RCC 7860 (cell line): ENCODE data around the gene FKBP5.

ENCODE experiments used
- DNase-seq: peaks from one replicate; pipeline ENCODE4 v3.0.0-alpha.2; 2015; ENCODE audit warnings: low spot score
- FAIRE-seq: peaks from 2 replicates; lab custom pipeline; 2012; peaks lifted over from hg19 to GRCh38; lab: Jason Lieb, UNC

FKBP5 gene

GRCh38 chr6:35668096-35668495 is 20.6 kb downstream of the FKBP5 start:
- DNase-seq: no peak
- no peak for FAIRE-seq

GRCh38 chr6:35665573-35665972 is 23.1 kb downstream of the FKBP5 start:
- no peak for FAIRE-seq
- no peak for DNase-seq

GRCh38 chr6:35664945-35665344 is 23.8 kb downstream of the FKBP5 start:
- FAIRE-seq (no peak), DNase-seq (no peak)

- peak; percentile 24 for DNase-seq
- FAIRE-seq: peak; percentile 59
These were observed 25.1 kb downstream of the FKBP5 start for GRCh38 chr6:35663447-35664235.

- FAIRE-seq (no peak), DNase-seq (no peak)
These were observed 25.7 kb downstream of the FKBP5 start for GRCh38 chr6:35662999-35663398.

GRCh38 chr6:35654883-35655282 is 33.8 kb downstream of the FKBP5 start:
- FAIRE-seq (no peak), DNase-seq (no peak)

- no peak for DNase-seq
- FAIRE-seq: no peak
These were observed 37.5 kb downstream of the FKBP5 start for GRCh38 chr6:35651244-35651643.

- DNase-seq (no peak), FAIRE-seq (no peak)
These were observed 38.7 kb downstream of the FKBP5 start for GRCh38 chr6:35650015-35650414.

GRCh38 chr6:35648203-35648602 is 40.5 kb downstream of the FKBP5 start:
- no peak for FAIRE-seq
- DNase-seq: no peak

GRCh38 chr6:35647400-35647799 is 41.3 kb downstream of the FKBP5 start:
- DNase-seq (no peak), FAIRE-seq (no peak)

- FAIRE-seq: no peak
These were observed 45.6 kb downstream of the FKBP5 start for GRCh38 chr6:35643162-35643535.

GRCh38 chr6:35642471-35643161 is 46.1 kb downstream of the FKBP5 start:
- FAIRE-seq: no peak
- DNase-seq: no peak

More at GRCh38 chr6:35643162-35643535, 45.6 kb downstream of the FKBP5 start:
- DNase-seq: no peak

GRCh38 chr6:35640017-35640664 is 48.6 kb downstream of the FKBP5 start:
- no peak for FAIRE-seq
- DNase-seq: no peak

- DNase-seq (no peak), FAIRE-seq (no peak)
These were observed 50.0 kb downstream of the FKBP5 start for GRCh38 chr6:35638679-35639078.

GRCh38 chr6:35637911-35638310 is 50.8 kb downstream of the FKBP5 start:
- DNase-seq (no peak), FAIRE-seq (no peak)

- DNase-seq (no peak), FAIRE-seq (no peak)
These were observed 52.8 kb downstream of the FKBP5 start for GRCh38 chr6:35635601-35636597.

GRCh38 chr6:35634316-35634715 is 54.4 kb downstream of the FKBP5 start:
- FAIRE-seq (no peak), DNase-seq (no peak)

- FAIRE-seq: no peak
- no peak for DNase-seq
These were observed 55.1 kb downstream of the FKBP5 start for GRCh38 chr6:35633579-35634089.

- DNase-seq (no peak), FAIRE-seq (no peak)
These were observed 58.8 kb downstream of the FKBP5 start for GRCh38 chr6:35629876-35630378.

GRCh38 chr6:35626401-35626800 is 62.3 kb downstream of the FKBP5 start:
- FAIRE-seq: no peak
- DNase-seq: no peak
